K562 (cell line): ENCODE results near the gene TTBK2. TPM values are rescaled to one million over a fixed set of nuclear protein-coding genes. Genes with fewer than 3 reads are reported as not detected.

Experiments used
- ATAC-seq: fragments of 200-7000 bp; cut with Tn5 transposase; 3 replicates; pipeline ENCODE4 v1.9.1; 2020; ENCODE audit warnings: moderate library complexity
- BruUV-seq: library from RNA; stranded (reverse); fragments of 400-500 nt; replicated peaks from 2 replicates; lab custom pipeline; 2021; lab: Mats Ljungman, UMichigan
- CTCF ChIA-PET: fragments of 300-600 bp; formaldehyde crosslinking; extraction: SDS; loops from one replicate; lab custom pipeline; 2021; ENCODE audit warnings: low intra/inter-chr PET ratio; lab: Yijun Ruan, JAX
- POLR2A ChIA-PET: fragments of 300-600, 350-650 bp; sonication (Branson Sonifier 250); formaldehyde crosslinking; extraction: SDS; loops from one replicate; lab custom pipeline; 2021; ENCODE audit warnings: antibody characterized with exemption, inconsistent platforms; lab: Yijun Ruan, JAX
- DNase-seq, 4 experiments: peaks; one replicate each; pipeline versions ENCODE4 v3.0.0 to v3.0.0-alpha.2; 2011 to 2018; ENCODE audit warnings: low spot score in 3 of 4, mixed read lengths in 3 of 4; ENCODE audit errors: extremely low read depth in 1 of 4
- FAIRE-seq: peaks from 2 replicates; lab custom pipeline; 2011; peaks lifted over from hg19 to GRCh38; lab: Jason Lieb, UNC
- H2AFZ ChIP-seq: 2 replicates; pipeline ENCODE4 v1.6.0; 2011; ENCODE audit warnings: low read depth, low read length, control low read depth, inconsistent platforms
- H3K27ac ChIP-seq: fragments of 200-600 bp; 3 replicates; pipeline ENCODE4 v1.8.0; 2011; ENCODE audit warnings: low read depth, mild to moderate bottlenecking, control low read depth, inconsistent platforms, low read length, moderate library complexity, mixed read lengths; ENCODE audit errors: extremely low read depth
- H3K27me3 ChIP-seq, 2 experiments: fragments of 300-600 bp in 1 of 2; 2 replicates in 1 of 2; 3 replicates in 1 of 2; pipeline versions ENCODE4 v1.6.0 to v1.8.0; 2011; ENCODE audit warnings: inconsistent platforms in 2 of 2, low read length in 2 of 2, mild to moderate bottlenecking in 1 of 2, mixed read lengths in 1 of 2, moderate library complexity in 1 of 2; ENCODE audit not compliant: control insufficient read depth in 2 of 2, insufficient read depth in 2 of 2
- H3K36me3 ChIP-seq: fragments of 300-600 bp; 3 replicates; pipeline ENCODE4 v1.8.0; 2011; ENCODE audit warnings: mild to moderate bottlenecking, low read length, inconsistent platforms; ENCODE audit not compliant: control insufficient read depth, insufficient read depth
- H3K4me1 ChIP-seq, 2 experiments: fragments of 200-600 bp in 1 of 2; replicated peaks in 1 of 2; 2 replicates in 1 of 2; 3 replicates in 1 of 2; pipeline versions ENCODE4 v1.5.1 to v1.8.0; 2011; ENCODE audit warnings: inconsistent platforms in 2 of 2, low read length in 2 of 2, mild to moderate bottlenecking in 1 of 2, mixed read lengths in 1 of 2, moderate library complexity in 1 of 2; ENCODE audit not compliant: control insufficient read depth in 2 of 2, insufficient read depth in 2 of 2
- H3K4me2 ChIP-seq: 2 replicates; pipeline ENCODE4 v1.6.1; 2011; ENCODE audit warnings: low read length, control low read depth, inconsistent platforms, mixed read lengths; ENCODE audit not compliant: insufficient read depth
- H3K4me3 ChIP-seq: fragments of 200-600 bp; sonication (generic), shearing (Covaris generic); 2 replicates; pipeline ENCODE4 v1.5.1; 2016; ENCODE audit warnings: control low read depth, inconsistent platforms
- H3K79me2 ChIP-seq: fragments of 200-600 bp; 3 replicates; pipeline ENCODE4 v1.8.0; 2011; ENCODE audit warnings: low read length, inconsistent platforms; ENCODE audit not compliant: control insufficient read depth, insufficient read depth
- H3K9ac ChIP-seq, 2 experiments: 2 replicates each; pipeline versions ENCODE4 v1.6.0 to v1.6.1; 2011; ENCODE audit warnings: low read depth in 2 of 2, low read length in 2 of 2, control low read depth in 1 of 2, inconsistent platforms in 1 of 2, mild to moderate bottlenecking in 1 of 2, mixed read lengths in 1 of 2; ENCODE audit not compliant: insufficient read depth in 1 of 2
- H3K9me1 ChIP-seq: one replicate; pipeline ENCODE4 v1.6.0; 2011; ENCODE audit warnings: inconsistent platforms, mild to moderate bottlenecking, low read length, moderate library complexity; ENCODE audit not compliant: control insufficient read depth, insufficient read depth
- H3K9me3 ChIP-seq: replicated peaks from 2 replicates; pipeline ENCODE4 v1.5.1; 2011; ENCODE audit warnings: low read depth, low read length, inconsistent platforms; ENCODE audit not compliant: control insufficient read depth, insufficient read depth
- H4K20me1 ChIP-seq: replicated peaks from 2 replicates; pipeline ENCODE4 v1.6.1; 2011; ENCODE audit warnings: low read length, inconsistent platforms, mixed read lengths; ENCODE audit not compliant: control insufficient read depth, insufficient read depth
- ERF ChIP-seq: fragments of 450-650 bp; formaldehyde crosslinking; IDR thresholded peaks from 2 replicates; pipeline ENCODE4 v1.4.0; 2020; ENCODE audit warnings: mild to moderate bottlenecking, mixed read lengths
- ETV1 ChIP-seq: fragments of 450-650 bp; conservative IDR thresholded peaks from 2 replicates; pipeline ENCODE4 v1.6.1; 2016; ENCODE audit warnings: missing genetic modification characterization, control low read depth, low read depth, missing compliant biosample characterization
- ID3 ChIP-seq, 2 experiments: fragments of 250-450 bp in 1 of 2; fragments of 450-650 bp in 1 of 2; sonication (Bioruptor Pico) in 1 of 2; IDR thresholded peaks; 2 replicates each; pipeline versions ENCODE4 v1.6.1 to v1.8.0; 2016 to 2021; ENCODE audit warnings: mild to moderate bottlenecking in 2 of 2, moderate library complexity in 2 of 2, missing compliant biosample characterization in 1 of 2, missing genetic modification characterization in 1 of 2
- KAT8 ChIP-seq: fragments of 450-650 bp; IDR thresholded peaks from 2 replicates; pipeline ENCODE4 v1.6.1; 2016; ENCODE audit warnings: low read depth, mild to moderate bottlenecking
- PRMT5 ChIP-seq: sonication (generic); formaldehyde crosslinking; IDR thresholded peaks from 2 replicates; pipeline ENCODE4 v1.5.0; 2020; ENCODE audit warnings: missing genetic modification reagents
- RBM15 ChIP-seq: fragments of 200-400 bp; formaldehyde crosslinking; IDR thresholded peaks from 2 replicates; pipeline ENCODE4 v1.6.1; 2018; ENCODE audit warnings: mild to moderate bottlenecking, low read length, moderate library complexity; ENCODE audit not compliant: insufficient read depth
- RBM25 ChIP-seq: fragments of 200-400 bp; formaldehyde crosslinking; IDR thresholded peaks from 2 replicates; pipeline ENCODE4 v1.6.1; 2018; ENCODE audit warnings: low read length, low read depth, moderate library complexity; ENCODE audit not compliant: severe bottlenecking
- RBM34 ChIP-seq: fragments of 200-400 bp; formaldehyde crosslinking; IDR thresholded peaks from 2 replicates; pipeline ENCODE4 v1.6.1; 2018; ENCODE audit warnings: low read length, borderline replicate concordance; ENCODE audit not compliant: insufficient read depth
- RFX5 ChIP-seq: IDR thresholded peaks from 2 replicates; pipeline ENCODE4 v1.6.1; 2011; ENCODE audit warnings: low read depth, mild to moderate bottlenecking, improper control_type of control experiment, low read length
- TGIF2 ChIP-seq: sonication (generic); formaldehyde crosslinking; IDR thresholded peaks from 2 replicates; pipeline ENCODE4 v1.8.1; 2022; ENCODE audit warnings: mild to moderate bottlenecking, missing genetic modification reagents, moderate library complexity
- ZHX1 ChIP-seq: fragments of 150-350 bp; conservative IDR thresholded peaks from 2 replicates; pipeline ENCODE4 v1.6.1; 2014; ENCODE audit warnings: low read length
- ZNF217 ChIP-seq: sonication (generic); formaldehyde crosslinking; IDR thresholded peaks from 2 replicates; pipeline ENCODE4 v1.8.0; 2022; ENCODE audit warnings: mild to moderate bottlenecking, missing genetic modification reagents
- ZNF717 ChIP-seq: fragments of 250-450 bp; sonication (Bioruptor Pico); IDR thresholded peaks from 2 replicates; pipeline ENCODE4 v1.5.0; 2021
- in situ Hi-C: fragments of 300-500 bp; cut with MboI; formaldehyde crosslinking; loops from 4 replicates; pipeline ENCODE4 v1.15.0; 2018; ENCODE audit warnings: inconsistent platforms, mixed read lengths
- intact Hi-C: fragments of 100-400 bp; cut with micrococcal nuclease; formaldehyde crosslinking; loops from 2 replicates; pipeline ENCODE4 v1.14.2; 2022
- polyA plus RNA-seq, 8 experiments: library from polyadenylated mRNA; depleted of rRNA in 4 of 8; stranded (reverse) in 5 of 8; unstranded in 3 of 8; fragments of >200 nt; fragmentation: Nextera tagmentation in 2 of 8; fragmentation: Illumina TruSeq in 1 of 8; extraction: Ambion mirVana in 2 of 8; extraction: Trizol in 1 of 8; gene quantifications; 2 replicates each; pipeline versions ENCODE4 v1.2.1 to v1.2.3, GENCODE V29; 2011 to 2014; ENCODE audit warnings: inconsistent platforms in 1 of 8, missing spikeins in 1 of 8
- total RNA-seq, 7 experiments: library from RNA; depleted of rRNA in 6 of 7; stranded (reverse); fragments of >200 nt in 6 of 7; fragmentation: Illumina TruSeq in 2 of 7; extraction: Trizol in 2 of 7; gene quantifications; 2 replicates each; pipeline versions ENCODE4 v1.2.1 to v1.2.3, GENCODE V29; 2011 to 2021; ENCODE audit warnings: low replicate concordance in 1 of 7
- TF ChIP-seq, protein P1 (sequence below): sonication (generic); formaldehyde crosslinking; IDR thresholded peaks from 2 replicates; pipeline ENCODE4 v1.4.0; 2020; ENCODE audit warnings: mild to moderate bottlenecking, missing genetic modification reagents
- TF ChIP-seq, protein P2 (sequence below): fragments of 450-650 bp; formaldehyde crosslinking; IDR thresholded peaks from 2 replicates; pipeline ENCODE4 v1.4.0; 2022; ENCODE audit warnings: missing genetic modification characterization

Gene TTBK2
- total and polyA plus RNA-seq, 9 of the 15 experiments (the other 6 are each of a cell fraction or from before 2014, with no cell fraction given), result 0.89 to 8.0 (median 4.8) TPM

DNA sequence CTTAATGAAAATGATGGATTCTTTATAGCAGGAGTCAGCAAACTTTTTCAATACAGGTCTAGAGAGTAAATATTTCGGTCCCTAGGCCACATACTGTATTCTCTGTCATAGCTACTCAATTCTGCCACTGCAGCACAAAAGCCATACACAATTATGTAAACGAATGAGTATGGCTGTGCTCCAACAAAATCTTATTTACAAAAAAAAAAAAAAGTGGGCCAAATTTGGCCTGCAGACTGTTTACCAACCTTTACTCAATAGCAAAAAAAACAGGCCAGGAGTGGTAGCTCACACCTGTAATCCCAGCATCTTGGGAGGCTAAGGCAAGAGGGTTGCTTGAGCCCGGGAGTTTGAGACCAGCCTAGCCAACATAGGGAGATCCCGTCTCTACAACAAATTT, 41.1 kb downstream of the TTBK2 start (continued):
- TF ChIP-seq, protein P1, sequence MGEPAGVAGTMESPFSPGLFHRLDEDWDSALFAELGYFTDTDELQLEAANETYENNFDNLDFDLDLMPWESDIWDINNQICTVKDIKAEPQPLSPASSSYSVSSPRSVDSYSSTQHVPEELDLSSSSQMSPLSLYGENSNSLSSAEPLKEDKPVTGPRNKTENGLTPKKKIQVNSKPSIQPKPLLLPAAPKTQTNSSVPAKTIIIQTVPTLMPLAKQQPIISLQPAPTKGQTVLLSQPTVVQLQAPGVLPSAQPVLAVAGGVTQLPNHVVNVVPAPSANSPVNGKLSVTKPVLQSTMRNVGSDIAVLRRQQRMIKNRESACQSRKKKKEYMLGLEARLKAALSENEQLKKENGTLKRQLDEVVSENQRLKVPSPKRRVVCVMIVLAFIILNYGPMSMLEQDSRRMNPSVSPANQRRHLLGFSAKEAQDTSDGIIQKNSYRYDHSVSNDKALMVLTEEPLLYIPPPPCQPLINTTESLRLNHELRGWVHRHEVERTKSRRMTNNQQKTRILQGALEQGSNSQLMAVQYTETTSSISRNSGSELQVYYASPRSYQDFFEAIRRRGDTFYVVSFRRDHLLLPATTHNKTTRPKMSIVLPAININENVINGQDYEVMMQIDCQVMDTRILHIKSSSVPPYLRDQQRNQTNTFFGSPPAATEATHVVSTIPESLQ (CRISPR knock-in tag), result no peak
- no peak for TF ChIP-seq ERF (CRISPR knock-in tag)
- TF ChIP-seq ZNF217 (CRISPR knock-in tag), result no peak
- TF ChIP-seq, all 486 proteins: peak for 0

DNA sequence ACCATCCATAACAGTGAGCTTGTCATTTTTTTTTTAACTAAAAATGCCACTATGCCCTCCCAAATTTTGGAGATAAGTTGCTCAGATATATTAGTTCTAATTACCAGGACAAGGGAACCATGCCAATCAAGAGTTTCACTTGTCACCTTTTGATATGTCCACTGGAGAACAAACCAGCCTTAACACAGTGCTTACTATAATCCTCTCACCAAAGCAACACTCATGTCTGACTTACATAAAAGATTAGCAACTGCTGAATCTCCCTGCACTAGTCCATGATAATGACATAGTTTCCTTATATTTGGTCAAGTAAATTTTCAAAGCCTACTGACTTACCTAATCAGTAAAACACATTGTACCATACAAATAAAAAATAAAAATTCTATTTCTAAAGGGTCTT, 44.4 kb downstream of the TTBK2 start:
- Histone ChIP-seq H4K20me1 (no peaks in the 10 kb centered on the region), H3K9me1 (no peaks in the 10 kb centered on the region), H3K4me2 (no peak overlapping the region), H3K79me2 (no peaks in the 10 kb centered on the region), H3K36me3 (no peaks in the 10 kb centered on the region), H3K4me1 (peaks cover 0 to 2% of the 10 kb centered on the region in 2 experiments; a peak in 1 of 5 replicates), H3K9ac (no peak overlapping the region), H3K27ac (no peak overlapping the region), H2AFZ (no peak overlapping the region), H3K27me3 (no peaks in the 10 kb centered on the region), H3K9me3 (no peaks in the 10 kb centered on the region), H3K4me3 (no peak overlapping the region)
- TF ChIP-seq, protein P2, sequence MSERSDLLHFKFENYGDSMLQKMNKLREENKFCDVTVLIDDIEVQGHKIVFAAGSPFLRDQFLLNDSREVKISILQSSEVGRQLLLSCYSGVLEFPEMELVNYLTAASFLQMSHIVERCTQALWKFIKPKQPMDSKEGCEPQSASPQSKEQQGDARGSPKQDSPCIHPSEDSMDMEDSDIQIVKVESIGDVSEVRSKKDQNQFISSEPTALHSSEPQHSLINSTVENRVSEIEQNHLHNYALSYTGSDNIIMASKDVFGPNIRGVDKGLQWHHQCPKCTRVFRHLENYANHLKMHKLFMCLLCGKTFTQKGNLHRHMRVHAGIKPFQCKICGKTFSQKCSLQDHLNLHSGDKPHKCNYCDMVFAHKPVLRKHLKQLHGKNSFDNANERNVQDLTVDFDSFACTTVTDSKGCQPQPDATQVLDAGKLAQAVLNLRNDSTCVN (CRISPR knock-in tag), result no peak
- no peak for TF ChIP-seq ZHX1
- TF ChIP-seq RBM15, result no peak
- TF ChIP-seq RBM34, result no peak
- no peak for TF ChIP-seq ZNF717 (CRISPR knock-in tag)
- no peak for TF ChIP-seq PRMT5 (CRISPR knock-in tag)
- TF ChIP-seq TGIF2 (CRISPR knock-in tag), result no peak
- TF ChIP-seq ID3 (CRISPR knock-in tag; IDR thresholded peaks at IDR 0.05), result no peak
- TF ChIP-seq ID3 (tag; IDR thresholded peaks at IDR 0.05), result no peak
- no peak for TF ChIP-seq ETV1 (tag)
- TF ChIP-seq RBM25, result no peak
- no peak for TF ChIP-seq KAT8
- TF ChIP-seq RFX5, result no peak
- ATAC-seq (no peak), DNase-seq (no peak), FAIRE-seq (no peak)
- ChIA-PET POLR2A (no interaction called here), CTCF (no interaction called here)
- intact Hi-C loops (loop anchor here (5.0 kb wide), 1 partner anchor 41 kb away; no protein-coding TSS in a partner anchor), in situ Hi-C loops (no loop called here)
- no TSS peak for BruUV-seq
